SK-N-MC (cell line): ENCODE results near the gene WDR4.
"Not testable (repeated sequence)": the region's sequence is repeated elsewhere in the genome, so short reads cannot be mapped to it uniquely, and the experiment has no call there.

Experiments used
- DNase-seq: peaks from one replicate; pipeline ENCODE4 v3.0.0-alpha.2; 2011; ENCODE audit warnings: low read depth, low spot score
- H3K27ac ChIP-seq: fragments of 200-600 bp; sonication (generic); 2 replicates; pipeline ENCODE4 v1.5.1; 2016; ENCODE audit warnings: mixed run types
- H3K36me3 ChIP-seq: fragments of 200-600 bp; sonication (generic); 2 replicates; pipeline ENCODE4 v1.6.1; 2017; ENCODE audit warnings: antibody characterized with exemption, low read length, mixed read lengths; ENCODE audit not compliant: insufficient read depth
- H3K4me3 ChIP-seq: fragments of 200-600 bp; sonication (generic); 2 replicates; pipeline ENCODE4 v1.5.1; 2016
- H3K9ac ChIP-seq: fragments of 200-600 bp; sonication (generic); 2 replicates; pipeline ENCODE4 v1.8.0; 2017; ENCODE audit warnings: mixed run types, mixed read lengths; ENCODE audit not compliant: insufficient read length
- H3K9me3 ChIP-seq: fragments of 200-600 bp; sonication (generic); 2 replicates; pipeline ENCODE4 v1.6.1; 2017; ENCODE audit warnings: low read depth, mild to moderate bottlenecking, antibody characterized with exemption, low read length, moderate library complexity, mixed read lengths
- EZH2 ChIP-seq: fragments of 200-600 bp; sonication (generic); IDR thresholded peaks from one replicate; pipeline ENCODE4 v1.6.1; 2017; ENCODE audit warnings: antibody characterized with exemption
- FOXP2 ChIP-seq: optimal IDR thresholded peaks from 2 replicates; pipeline ENCODE3; 2011; ENCODE audit warnings: mild to moderate bottlenecking, moderate library complexity; ENCODE audit not compliant: insufficient read depth; ENCODE audit errors: extremely low read length, control extremely low read depth
- POLR2AphosphoS5 ChIP-seq: IDR thresholded peaks from 2 replicates; pipeline ENCODE4 v1.6.1; 2012; ENCODE audit warnings: mild to moderate bottlenecking, low read depth, low read length, borderline replicate concordance

The WDR4 gene

DNA sequence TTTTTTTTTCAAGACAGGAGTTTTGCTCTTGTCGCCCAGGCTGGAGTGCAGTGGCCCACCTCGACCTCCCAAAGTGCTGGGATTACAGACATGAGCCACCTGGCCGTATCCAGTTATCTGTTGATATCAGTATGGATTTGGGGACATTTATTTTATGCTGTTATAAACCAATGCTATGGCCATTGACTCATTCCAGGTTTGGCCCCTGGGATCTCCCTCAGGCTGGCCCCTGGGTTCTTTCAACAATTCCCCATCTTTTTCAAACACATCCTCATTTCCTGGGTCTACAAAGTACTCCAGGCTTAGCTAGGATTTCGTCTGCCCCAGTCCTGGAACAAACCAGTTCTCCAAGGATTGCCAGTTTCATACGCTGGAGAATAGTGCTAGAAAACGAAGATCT lies 44.1 kb downstream of the WDR4 start:
- Histone ChIP-seq H3K36me3 (peaks cover 2% of the 10 kb centered on the region; the same call in 1 of the 2 replicates), H3K9me3 (no peaks in the 10 kb centered on the region), H3K27ac (no peak overlapping the region), H3K4me3 (no peak overlapping the region), H3K9ac (no peak overlapping the region)
- TF ChIP-seq EZH2: no peak
- no peak for TF ChIP-seq FOXP2
- TF ChIP-seq POLR2AphosphoS5: no peak
- no peak for DNase-seq

DNA sequence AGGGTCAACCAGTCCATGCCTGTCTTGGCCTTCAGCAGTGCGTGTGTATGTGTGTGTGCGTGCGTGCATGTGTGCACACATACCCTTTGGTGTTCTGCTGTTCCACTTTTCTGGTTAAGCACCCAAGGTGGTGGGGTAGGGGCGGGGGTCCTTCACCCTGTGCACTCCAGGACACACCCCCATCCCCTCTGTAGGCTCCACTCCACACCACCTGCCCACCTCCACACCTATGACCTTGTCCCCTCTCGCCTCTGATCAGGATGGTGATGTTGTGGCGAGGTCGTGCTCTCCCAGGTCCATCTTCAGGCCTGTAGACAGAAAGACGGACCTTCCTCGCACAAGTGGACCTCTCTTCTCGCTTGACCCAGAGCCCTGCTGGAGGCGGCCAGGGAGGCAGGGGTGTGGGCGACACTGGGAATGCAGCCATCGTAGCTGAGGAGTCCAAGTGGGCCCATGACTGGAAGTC lies 44.6 kb downstream of the WDR4 start:
- no peak overlapping the region for H3K4me3 ChIP-seq
- no peak overlapping the region for H3K27ac ChIP-seq
- DNase-seq: no peak
- H3K9ac ChIP-seq: no peak overlapping the region
- no peaks in the 10 kb centered on the region for H3K36me3 ChIP-seq
- H3K9me3 ChIP-seq: no peaks in the 10 kb centered on the region
- no peak for TF ChIP-seq EZH2
- TF ChIP-seq POLR2AphosphoS5: no peak; the same call in 1 of the 2 replicates
- TF ChIP-seq FOXP2: no peak

DNA sequence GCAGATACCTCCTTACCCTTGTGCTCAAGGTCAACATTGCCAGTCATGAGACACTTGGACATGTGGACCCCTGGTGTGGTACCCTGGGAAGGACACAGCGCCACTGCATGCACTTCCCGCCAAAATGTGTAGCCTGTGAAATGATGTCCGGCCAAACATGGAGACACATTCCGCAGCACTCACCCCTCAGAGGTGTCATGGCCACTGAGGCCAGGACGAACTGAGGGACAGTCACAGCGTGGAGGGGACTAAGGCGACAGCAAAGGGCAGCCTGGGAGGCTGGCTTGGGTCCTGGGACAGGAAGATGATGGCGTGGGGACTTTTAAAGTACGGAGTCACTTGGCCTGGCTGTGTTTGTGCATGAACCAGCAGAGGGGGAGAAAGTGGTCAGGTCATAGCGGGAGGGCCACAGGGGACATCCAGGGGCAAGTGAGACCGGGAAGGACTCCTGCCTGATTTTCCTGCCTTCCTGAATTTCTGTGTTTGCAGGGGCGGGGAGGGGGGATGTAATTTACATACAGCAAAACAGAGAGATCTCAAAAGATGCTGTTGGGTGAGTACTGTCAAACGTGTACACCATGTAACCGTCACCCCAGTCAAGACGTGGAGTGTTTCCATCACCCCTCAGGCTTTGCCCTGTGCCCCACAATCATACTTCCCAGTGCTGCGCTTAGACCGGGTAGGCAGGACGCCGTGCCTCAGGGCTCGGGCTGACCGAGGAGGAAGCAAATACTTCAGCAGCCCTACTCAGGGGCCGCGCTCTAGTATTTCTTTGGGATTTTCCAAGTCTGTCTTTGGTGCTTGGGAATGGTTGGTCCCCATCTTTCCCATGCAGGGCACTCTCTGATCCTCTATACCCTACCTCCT lies 45.2 kb downstream of the WDR4 start:
- Histone ChIP-seq H3K36me3 (no peaks in the 10 kb centered on the region), H3K4me3 (no peak overlapping the region), H3K9ac (no peak overlapping the region), H3K27ac (no peak overlapping the region), H3K9me3 (no peaks in the 10 kb centered on the region)
- no peak for TF ChIP-seq POLR2AphosphoS5
- no peak for TF ChIP-seq FOXP2
- TF ChIP-seq EZH2: no peak
- no peak for DNase-seq

DNA sequence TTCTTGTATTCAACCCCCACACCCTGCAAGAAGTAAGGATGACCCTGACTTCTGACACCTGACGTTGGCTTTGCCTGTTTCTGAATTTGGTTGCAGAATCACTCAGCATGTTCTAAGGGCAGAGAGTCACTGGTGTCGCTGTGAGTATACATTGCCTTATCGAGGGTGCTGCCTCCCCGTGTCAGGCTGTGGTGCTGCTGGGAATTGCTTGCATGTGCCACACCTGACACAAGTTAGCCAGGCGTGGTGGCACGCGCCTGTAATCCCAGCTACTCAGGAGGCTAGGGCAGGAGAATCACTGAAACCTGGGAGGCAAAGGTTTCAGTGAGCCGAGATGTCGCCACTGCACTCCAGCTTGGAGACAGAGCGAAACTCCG lies 45.9 kb downstream of the WDR4 start:
- TF ChIP-seq FOXP2: no peak
- no peak for TF ChIP-seq EZH2
- no peak for TF ChIP-seq POLR2AphosphoS5
- no peak overlapping the region for H3K4me3 ChIP-seq
- DNase-seq: no peak
- no peak overlapping the region for H3K27ac ChIP-seq
- H3K9ac ChIP-seq: no peak overlapping the region
- no peaks in the 10 kb centered on the region for H3K9me3 ChIP-seq
- no peaks in the 10 kb centered on the region for H3K36me3 ChIP-seq

DNA sequence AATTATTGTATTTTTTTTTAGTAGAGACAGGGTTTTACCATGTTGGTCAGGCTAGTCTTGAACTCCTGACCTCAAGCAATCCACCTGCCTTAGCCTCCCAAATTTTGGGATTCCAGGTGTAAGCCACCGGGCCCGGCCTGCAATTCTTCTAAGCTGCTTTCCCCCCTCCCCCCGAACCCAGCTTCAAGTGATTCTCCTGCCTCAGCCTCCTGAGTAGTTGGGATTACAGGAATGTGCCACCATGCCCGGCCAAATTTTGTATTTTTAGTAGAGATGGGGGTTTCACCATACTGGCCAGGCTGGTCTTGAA lies 47.1 kb downstream of the WDR4 start:
- H3K9ac ChIP-seq, H3K36me3 ChIP-seq, H3K9me3 ChIP-seq, H3K27ac ChIP-seq, H3K4me3 ChIP-seq, DNase-seq: not testable (repeated sequence)

DNA sequence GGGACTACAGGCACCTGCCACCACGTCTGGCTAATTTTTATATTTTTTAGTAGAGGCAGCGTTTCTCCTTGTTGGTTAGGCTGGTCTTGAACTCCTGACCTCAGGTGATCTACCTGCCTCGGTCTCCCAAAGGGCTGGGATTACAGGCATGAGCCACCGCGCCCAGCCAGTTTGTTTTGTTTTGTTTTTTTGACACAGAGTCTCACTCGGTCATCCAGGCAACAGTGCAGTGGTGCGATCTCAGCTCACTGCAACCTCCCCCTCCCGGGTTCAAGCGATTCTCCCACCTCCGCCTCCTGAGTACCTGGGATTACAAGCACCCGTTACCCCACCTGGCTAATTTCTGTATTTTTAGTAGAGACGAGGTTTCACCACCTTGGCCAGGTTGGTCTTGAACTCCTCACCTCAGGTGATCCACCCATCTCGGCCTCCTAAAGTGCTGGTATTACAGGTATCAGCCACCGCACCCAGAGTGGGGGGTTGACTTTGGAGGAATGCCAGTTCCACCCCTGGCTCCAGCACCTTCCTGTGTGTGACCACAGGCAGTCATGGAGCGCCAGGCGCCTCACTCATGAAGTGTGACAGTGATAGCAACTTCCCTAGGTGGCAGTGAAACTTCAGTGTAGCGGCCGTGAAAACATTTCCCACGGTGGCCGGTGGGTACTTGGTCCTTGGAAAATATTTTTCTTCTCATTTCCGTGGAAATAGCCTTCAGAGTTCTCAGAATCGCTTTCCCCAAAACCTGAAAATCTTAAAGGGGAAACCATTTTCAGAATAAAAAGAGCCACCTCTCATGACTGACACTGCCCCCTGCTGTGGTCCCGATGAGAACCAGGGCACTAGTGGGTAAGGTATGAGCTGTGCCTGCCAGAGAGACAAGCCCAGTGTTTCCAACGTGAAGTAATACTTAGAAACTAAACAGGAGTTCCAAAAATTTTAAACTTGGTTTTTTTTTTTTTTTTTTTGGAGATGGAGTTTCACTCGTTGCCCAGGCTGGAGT lies 48.6 kb downstream of the WDR4 start:
- Histone ChIP-seq H3K9me3 (no peaks in the 10 kb centered on the region), H3K9ac (no peak overlapping the region), H3K27ac (no peak overlapping the region), H3K4me3 (no peak overlapping the region), H3K36me3 (no peaks in the 10 kb centered on the region)
- TF ChIP-seq FOXP2: no peak
- TF ChIP-seq EZH2: no peak
- no peak for TF ChIP-seq POLR2AphosphoS5
- DNase-seq: no peak

DNA sequence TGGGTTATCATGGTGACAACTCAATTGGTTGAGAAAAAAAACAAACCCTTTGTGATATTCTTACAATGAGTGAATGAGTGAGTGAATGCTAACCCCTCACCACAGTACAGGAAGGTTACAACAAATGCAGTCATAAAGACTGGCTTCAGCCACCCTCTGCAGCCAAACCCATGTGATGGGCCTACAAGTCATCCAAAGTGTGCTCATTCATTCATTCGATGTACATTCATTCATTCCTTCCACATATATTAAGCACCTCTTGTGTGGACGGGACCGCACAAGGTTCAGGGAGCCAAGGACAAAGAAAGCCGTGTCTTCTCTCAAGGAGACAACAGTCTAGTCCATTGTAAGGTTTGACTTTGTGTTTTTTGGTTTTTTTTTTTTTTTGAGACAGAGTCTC lies 49.4 kb downstream of the WDR4 start:
- no peak overlapping the region for H3K27ac ChIP-seq
- no peak overlapping the region for H3K4me3 ChIP-seq
- no peaks in the 10 kb centered on the region for H3K36me3 ChIP-seq
- no peak overlapping the region for H3K9ac ChIP-seq
- no peaks in the 10 kb centered on the region for H3K9me3 ChIP-seq
- DNase-seq: no peak
- no peak for TF ChIP-seq FOXP2
- TF ChIP-seq POLR2AphosphoS5: no peak
- TF ChIP-seq EZH2: no peak

DNA sequence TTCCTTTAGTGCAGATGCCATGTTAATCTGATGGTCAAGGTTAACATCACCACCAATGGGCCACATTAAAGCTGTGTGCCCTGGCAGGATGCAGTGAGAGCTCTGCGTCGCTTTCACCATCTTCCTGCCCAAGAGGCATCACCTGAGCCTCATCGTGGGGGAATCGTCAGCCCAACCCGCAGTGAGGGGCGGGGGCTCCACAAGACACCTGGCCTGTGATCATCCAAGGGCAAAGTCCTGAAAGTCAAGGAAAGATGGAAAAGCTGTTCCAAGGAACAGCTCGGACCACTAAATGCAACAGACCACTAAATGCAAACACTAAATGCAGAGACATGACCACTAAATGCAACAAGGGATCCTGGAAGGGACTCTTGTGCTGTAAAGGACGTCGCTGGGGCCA lies 49.9 kb downstream of the WDR4 start:
- Histone ChIP-seq H3K9me3 (no peaks in the 10 kb centered on the region), H3K36me3 (no peaks in the 10 kb centered on the region), H3K4me3 (no peak overlapping the region), H3K27ac (no peak overlapping the region), H3K9ac (no peak overlapping the region)
- TF ChIP-seq POLR2AphosphoS5 (no peak), FOXP2 (no peak), EZH2 (no peak)
- no peak for DNase-seq
